Endothelial cell of umbilical vein (primary cell): Measurements from ENCODE around the gene CHRNA1. TPM values are rescaled to one million over a fixed set of nuclear protein-coding genes. Genes with fewer than 3 reads are reported as not detected.

Experiments used
- BruUV-seq: library from RNA; stranded (reverse); fragments of 400-500 nt; replicated peaks from 2 replicates; lab custom pipeline; 2021; lab: Mats Ljungman, UMichigan
- CTCF ChIA-PET: fragments of 300-600, 350-600 bp; sonication (Branson Sonifier 250); formaldehyde crosslinking; loops from one replicate; lab custom pipeline; 2021; ENCODE audit warnings: antibody characterized with exemption, inconsistent platforms; lab: Charles Lee
- POLR2A ChIA-PET: fragments of 300-600, 350-600 bp; sonication (Branson Sonifier 250); formaldehyde crosslinking; loops from one replicate; lab custom pipeline; 2021; ENCODE audit warnings: antibody characterized with exemption, inconsistent platforms; lab: Charles Lee
- DNase-seq: peaks from one replicate; pipeline ENCODE4 v3.0.0-alpha.2; 2011; ENCODE audit warnings: low read depth, low spot score
- FAIRE-seq: peaks from 2 replicates; lab custom pipeline; 2011; peaks lifted over from hg19 to GRCh38; lab: Jason Lieb, UNC
- H2AFZ ChIP-seq: 2 replicates; pipeline ENCODE4 v1.6.0; 2012; ENCODE audit warnings: low read depth, low read length, control low read depth, inconsistent platforms
- H3K27ac ChIP-seq: 2 replicates; pipeline ENCODE4 v1.5.1; 2011; ENCODE audit warnings: low read depth, mild to moderate bottlenecking, control low read depth, low read length, moderate library complexity; ENCODE audit not compliant: insufficient read depth
- H3K27me3 ChIP-seq, 2 experiments: 2 replicates each; pipeline versions ENCODE4 v1.6.0 to v1.6.1; 2011; ENCODE audit warnings: low read length in 2 of 2, mixed read lengths in 1 of 2; ENCODE audit not compliant: control insufficient read depth in 2 of 2, insufficient read depth in 2 of 2
- H3K36me3 ChIP-seq, 2 experiments: 2 replicates in 1 of 2; 3 replicates in 1 of 2; pipeline ENCODE4 v1.5.1; 2011; ENCODE audit warnings: low read length in 2 of 2, mild to moderate bottlenecking in 1 of 2, moderate library complexity in 1 of 2; ENCODE audit not compliant: control insufficient read depth in 2 of 2, insufficient read depth in 2 of 2; ENCODE audit errors: extremely low read depth in 1 of 2
- H3K4me1 ChIP-seq: 3 replicates; pipeline ENCODE4 v1.5.1; 2011; ENCODE audit warnings: mild to moderate bottlenecking, low read length; ENCODE audit not compliant: control insufficient read depth, insufficient read depth; ENCODE audit errors: extremely low read depth
- H3K4me2 ChIP-seq: 2 replicates; pipeline ENCODE4 v1.6.1; 2011; ENCODE audit warnings: low read length, control low read depth, mixed read lengths; ENCODE audit not compliant: insufficient read depth
- H3K4me3 ChIP-seq, 3 experiments: fragments of 200-600 bp in 1 of 3; sonication (generic), shearing (Covaris generic) in 1 of 3; replicated peaks in 1 of 3; 2 replicates each; pipeline ENCODE4 v1.5.1; 2011 to 2016; ENCODE audit warnings: control low read depth in 3 of 3, low read length in 3 of 3, mild to moderate bottlenecking in 2 of 3, inconsistent platforms in 1 of 3, low read depth in 1 of 3, moderate library complexity in 1 of 3; ENCODE audit not compliant: insufficient read depth in 1 of 3
- H3K79me2 ChIP-seq: 2 replicates; pipeline ENCODE4 v1.6.0; 2012; ENCODE audit warnings: low read length, inconsistent platforms; ENCODE audit not compliant: control insufficient read depth, insufficient read depth
- H3K9ac ChIP-seq: replicated peaks from 2 replicates; pipeline ENCODE3; 2011; ENCODE audit warnings: low read length, control low read depth; ENCODE audit not compliant: insufficient read depth; ENCODE audit errors: extremely low read depth
- H3K9me1 ChIP-seq: replicated peaks from 3 replicates; pipeline ENCODE4 v1.6.0; 2011; ENCODE audit warnings: mild to moderate bottlenecking, low read length; ENCODE audit not compliant: control insufficient read depth, insufficient read depth; ENCODE audit errors: extremely low read depth
- H3K9me3 ChIP-seq: replicated peaks from 2 replicates; pipeline ENCODE4 v1.5.1; 2012; ENCODE audit warnings: low read length, inconsistent platforms; ENCODE audit not compliant: control insufficient read depth, insufficient read depth
- H4K20me1 ChIP-seq: replicated peaks from 2 replicates; pipeline ENCODE3; 2011; ENCODE audit warnings: mild to moderate bottlenecking, low read length; ENCODE audit not compliant: control insufficient read depth, insufficient read depth; ENCODE audit errors: extremely low read depth
- CTCF ChIP-seq, 2 donors: IDR thresholded peaks; 1 replicate in 1 of 2; 2 replicates in 1 of 2; pipeline ENCODE4 v1.5.1; 2011; ENCODE audit warnings: low read length in 2 of 2, mild to moderate bottlenecking in 2 of 2, moderate library complexity in 2 of 2, control low read depth in 1 of 2, inconsistent platforms in 1 of 2, low read depth in 1 of 2; ENCODE audit not compliant: insufficient read depth in 1 of 2; ENCODE audit errors: extremely low read depth in 1 of 2
- dilution Hi-C: fragments of 300-500 bp; cut with MboI; formaldehyde crosslinking; loops from one replicate; pipeline ENCODE4 v1.15.0; 2019; ENCODE audit warnings: low sequenced_read_pairs; ENCODE audit not compliant: extremely low pct_ligation_motif_present
- intact Hi-C: fragments of 100-400 bp; cut with micrococcal nuclease; formaldehyde crosslinking; loops from one replicate; pipeline ENCODE4 v1.10.0; 2022
- polyA plus RNA-seq, 4 experiments: library from polyadenylated mRNA; depleted of rRNA in 3 of 4; stranded (reverse) in 3 of 4; unstranded in 1 of 4; fragments of >200 nt; gene quantifications; 2 replicates each; pipeline versions ENCODE4 v1.2.1 to v1.2.3, GENCODE V29; 2011 to 2012; ENCODE audit warnings: missing spikeins in 1 of 4
- total RNA-seq: library from RNA; stranded (reverse); gene quantifications from 2 replicates; pipeline ENCODE4 v1.2.3, GENCODE V29; 2021
- TF ChIP-seq, protein P1 (sequence below): IDR thresholded peaks from 2 replicates; pipeline ENCODE4 v1.6.1; 2011; ENCODE audit not compliant: insufficient read depth, insufficient read length

The CHRNA1 gene
- total and polyA plus RNA-seq, 2 donors (not counting 3 experiments of a cell fraction or from before 2014, with no cell fraction given): 11.3 to 18.2 TPM

DNA sequence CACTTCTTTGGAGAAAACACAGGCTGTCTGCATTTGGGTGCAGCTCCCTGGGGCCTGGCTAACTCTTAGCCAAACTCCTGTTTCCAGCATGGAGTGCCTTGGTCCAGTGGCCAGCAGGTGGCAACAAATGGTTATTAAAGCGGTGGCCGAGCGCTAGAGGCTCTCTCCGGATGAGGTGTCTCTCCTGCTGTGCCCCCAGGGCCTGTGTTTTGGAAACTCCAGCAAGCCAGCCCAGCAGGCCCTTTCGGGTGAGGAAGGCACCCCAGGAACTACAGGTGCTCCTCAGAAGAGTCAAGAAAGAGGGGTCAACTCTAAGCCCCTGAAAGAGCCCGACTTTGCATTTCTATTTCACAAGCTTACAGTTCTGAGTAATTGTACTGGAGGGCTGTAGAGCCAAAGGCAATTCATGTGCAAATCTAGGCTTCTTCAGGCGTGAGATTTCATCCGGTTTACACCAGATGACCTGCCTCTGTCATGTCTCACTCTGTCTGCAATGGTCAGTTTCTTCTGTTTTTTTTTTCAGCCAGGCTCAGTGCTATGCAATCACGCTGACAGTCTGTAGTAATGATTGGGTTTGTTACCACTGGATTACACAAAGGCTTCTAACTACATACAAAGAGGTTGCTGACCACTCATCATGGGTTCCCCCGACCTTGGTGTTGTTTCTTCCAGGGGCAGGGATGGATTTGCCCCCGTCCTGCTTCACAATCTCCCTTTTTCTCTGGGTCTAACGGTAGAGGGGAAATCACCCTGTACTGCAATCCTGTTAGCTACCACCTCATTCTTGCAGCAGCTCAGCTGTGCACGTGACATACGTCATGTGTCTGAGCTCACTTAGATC is 7.6 kb upstream of the CHRNA1 start:
- Histone ChIP-seq H3K27me3 (no peaks in the 10 kb centered on the region), H3K9me3 (no peaks in the 10 kb centered on the region), H4K20me1 (no peaks in the 10 kb centered on the region), H3K79me2 (no peaks in the 10 kb centered on the region), H3K4me1 (no peaks in the 10 kb centered on the region), H3K9me1 (no peaks in the 10 kb centered on the region), H3K9ac (no peak overlapping the region), H3K4me3 (no peak overlapping the region), H2AFZ (peak overlapping the region; percentile 10), H3K27ac (no peak overlapping the region), H3K36me3 (no peaks in the 10 kb centered on the region), H3K4me2 (no peak overlapping the region)
- dilution Hi-C loops (loop anchor here (10.0 kb wide), 1 partner anchor 213 kb away; no protein-coding TSS in a partner anchor), intact Hi-C loops (loop anchor here (1.0 to 10.0 kb wide), 4 partner anchors 23 to 323 kb away; no protein-coding TSS in a partner anchor)
- TF ChIP-seq CTCF (IDR thresholded peaks at IDR 0.05; ENCODE audit: extremely low read depth in 1 of 2, insufficient read depth in 1 of 2, low read depth in 1 of 2, low read length in 2 of 2): peak; percentile 84
- TF ChIP-seq, protein P1, sequence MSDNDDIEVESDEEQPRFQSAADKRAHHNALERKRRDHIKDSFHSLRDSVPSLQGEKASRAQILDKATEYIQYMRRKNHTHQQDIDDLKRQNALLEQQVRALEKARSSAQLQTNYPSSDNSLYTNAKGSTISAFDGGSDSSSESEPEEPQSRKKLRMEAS: no peak
- DNase-seq (peak; percentile 71), FAIRE-seq (peak; percentile 89)
- ChIA-PET CTCF (interaction anchor here (0.6 to 9.2 kb wide), 87 partner anchors 9 to 1326 kb away, joined by 3 to 584 read pairs (median 5); partner anchors contain the start of genes ATF2 and CHN1), POLR2A (no interaction called here)
- BruUV-seq: no TSS peak
